Muscle layer of duodenum (tissue), 2 donors: ENCODE results near the gene HS3ST1.

Source experiments
- H3K27ac ChIP-seq: one replicate; pipeline ENCODE4 v1.7.0; 2013; ENCODE audit warnings: mild to moderate bottlenecking, low read length
- H3K27me3 ChIP-seq: one replicate; pipeline ENCODE4 v1.7.0; 2013; ENCODE audit warnings: low read depth, mild to moderate bottlenecking, control low read depth, low read length
- H3K36me3 ChIP-seq, 2 donors: one replicate each; pipeline ENCODE4 v1.7.0; 2013; ENCODE audit warnings: low read length in 2 of 2, control low read depth in 1 of 2, mild to moderate bottlenecking in 1 of 2; ENCODE audit not compliant: insufficient read depth in 2 of 2, control insufficient read depth in 1 of 2
- H3K4me1 ChIP-seq, 2 donors: one replicate each; pipeline ENCODE4 v1.7.0; 2013; ENCODE audit warnings: low read length in 2 of 2, mild to moderate bottlenecking in 2 of 2, control low read depth in 1 of 2, moderate library complexity in 1 of 2; ENCODE audit not compliant: insufficient read depth in 2 of 2, control insufficient read depth in 1 of 2
- H3K4me3 ChIP-seq, 2 donors: one replicate each; pipeline ENCODE4 v1.7.0; 2013; ENCODE audit warnings: low read length in 2 of 2, low read depth in 1 of 2, mild to moderate bottlenecking in 1 of 2
- H3K9me3 ChIP-seq, 2 donors: one replicate each; pipeline ENCODE4 v1.7.0; 2013; ENCODE audit warnings: low read length in 2 of 2, control low read depth in 1 of 2, mild to moderate bottlenecking in 1 of 2; ENCODE audit not compliant: control insufficient read depth in 1 of 2
- donor health status: healthy.

Gene HS3ST1

DNA sequence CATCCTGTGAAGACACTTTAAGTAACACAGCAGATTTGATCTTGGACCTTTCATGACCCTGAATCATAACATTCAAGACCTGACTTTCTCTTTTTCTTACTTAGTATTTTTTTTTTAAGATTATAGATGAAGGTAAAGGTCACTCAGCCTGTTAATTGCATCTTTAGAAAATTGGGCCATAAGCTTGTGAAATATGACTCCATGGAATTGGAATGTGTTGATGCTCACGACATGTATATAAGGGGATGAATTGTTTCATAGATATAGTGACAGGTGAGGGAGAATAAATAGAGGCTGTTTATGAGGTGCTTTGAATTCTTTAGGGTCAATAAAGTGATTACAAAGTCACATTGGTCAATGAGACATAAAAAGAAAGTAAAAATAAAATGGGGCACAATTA is 27.7 kb upstream of the HS3ST1 start:
- Histone ChIP-seq H3K27me3 (no peaks in the 10 kb centered on the region), H3K36me3 (no peaks in the 10 kb centered on the region), H3K9me3 (peaks cover 0 to 12% of the 10 kb centered on the region in 2 donors), H3K27ac (no peak overlapping the region), H3K4me1 (no peaks in the 10 kb centered on the region), H3K4me3 (no peak overlapping the region)

- Histone ChIP-seq H3K4me1 (no peaks in the 10 kb centered on the region), H3K9me3 (peaks cover 0 to 12% of the 10 kb centered on the region in 2 donors), H3K27ac (no peak overlapping the region), H3K36me3 (no peaks in the 10 kb centered on the region), H3K27me3 (no peaks in the 10 kb centered on the region), H3K4me3 (no peak overlapping the region)
Observed at GRCh38 chr4:11455201-11455835, 26.6 kb upstream of the HS3ST1 start.

- peaks cover 0 to 2% of the 10 kb centered on the region in 2 donors for H3K4me1 ChIP-seq
- H3K9me3 ChIP-seq = no peaks in the 10 kb centered on the region
- H3K27me3 ChIP-seq = no peaks in the 10 kb centered on the region
- H3K27ac ChIP-seq = no peak overlapping the region
- no peaks in the 10 kb centered on the region for H3K36me3 ChIP-seq
- H3K4me3 ChIP-seq = no peak overlapping the region
Observed at GRCh38 chr4:11451716-11452115, 23.0 kb upstream of the HS3ST1 start.

DNA sequence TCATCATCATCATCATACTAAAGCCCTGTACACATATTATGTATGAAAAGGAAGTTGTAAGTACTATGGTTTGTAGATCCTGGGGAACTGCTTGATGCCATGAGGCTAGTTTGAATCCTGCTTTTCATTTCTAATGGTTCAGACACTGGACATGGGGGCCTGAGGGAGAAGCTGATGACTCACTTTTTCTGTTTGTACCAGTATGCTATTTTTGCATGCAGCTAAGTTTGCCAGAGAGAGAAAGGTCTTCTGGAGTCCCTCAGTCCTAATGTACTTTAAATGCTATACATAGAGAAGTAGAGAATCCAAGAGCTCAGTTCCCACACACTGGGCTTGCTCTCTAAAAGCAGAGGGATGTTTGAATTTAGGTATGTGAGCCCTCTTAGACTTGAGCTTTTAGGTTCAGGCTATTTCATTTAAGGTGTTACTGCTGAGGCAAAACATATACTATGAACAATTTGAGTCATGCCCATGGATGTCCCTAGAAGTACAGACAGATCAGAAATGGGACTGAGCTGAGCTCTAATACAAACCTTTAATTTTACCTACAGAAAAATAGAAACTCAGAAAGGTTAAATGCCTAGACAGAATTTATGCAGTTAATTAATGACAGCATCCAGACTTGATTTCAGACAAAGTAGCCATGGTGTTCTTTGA is 17.6 kb upstream of the HS3ST1 start:
- H3K27ac ChIP-seq = no peak overlapping the region

DNA sequence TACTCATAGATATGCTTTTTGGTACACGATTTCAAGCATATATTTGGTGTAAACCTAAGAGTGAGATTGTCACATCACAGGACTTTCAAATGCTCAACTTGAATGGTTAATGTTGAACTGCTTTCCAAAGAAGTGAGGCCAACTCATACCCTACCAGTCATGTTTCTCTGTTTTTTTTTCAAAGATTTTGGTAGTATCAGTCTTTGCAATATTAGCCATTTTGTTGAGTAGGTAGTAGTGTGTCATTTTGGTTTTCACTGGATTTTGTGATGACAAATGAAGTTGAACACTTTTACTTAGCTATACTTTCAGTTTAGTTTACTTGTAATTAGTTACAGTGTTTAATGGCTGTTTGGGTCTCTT is 12.5 kb upstream of the HS3ST1 start:
- no peaks in the 10 kb centered on the region for H3K4me1 ChIP-seq
- no peak overlapping the region for H3K27ac ChIP-seq
- H3K36me3 ChIP-seq = no peaks in the 10 kb centered on the region
- H3K27me3 ChIP-seq = no peaks in the 10 kb centered on the region
- no peaks in the 10 kb centered on the region for H3K9me3 ChIP-seq
- H3K4me3 ChIP-seq = no peak overlapping the region

More for the DNA sequence above, 17.6 kb upstream of the HS3ST1 start:
- no peaks in the 10 kb centered on the region for H3K36me3 ChIP-seq
- H3K4me3 ChIP-seq = no peak overlapping the region
- no peaks in the 10 kb centered on the region for H3K27me3 ChIP-seq
- peaks cover 0 to 6% of the 10 kb centered on the region in 2 donors for H3K4me1 ChIP-seq
- H3K9me3 ChIP-seq = no peaks in the 10 kb centered on the region

DNA sequence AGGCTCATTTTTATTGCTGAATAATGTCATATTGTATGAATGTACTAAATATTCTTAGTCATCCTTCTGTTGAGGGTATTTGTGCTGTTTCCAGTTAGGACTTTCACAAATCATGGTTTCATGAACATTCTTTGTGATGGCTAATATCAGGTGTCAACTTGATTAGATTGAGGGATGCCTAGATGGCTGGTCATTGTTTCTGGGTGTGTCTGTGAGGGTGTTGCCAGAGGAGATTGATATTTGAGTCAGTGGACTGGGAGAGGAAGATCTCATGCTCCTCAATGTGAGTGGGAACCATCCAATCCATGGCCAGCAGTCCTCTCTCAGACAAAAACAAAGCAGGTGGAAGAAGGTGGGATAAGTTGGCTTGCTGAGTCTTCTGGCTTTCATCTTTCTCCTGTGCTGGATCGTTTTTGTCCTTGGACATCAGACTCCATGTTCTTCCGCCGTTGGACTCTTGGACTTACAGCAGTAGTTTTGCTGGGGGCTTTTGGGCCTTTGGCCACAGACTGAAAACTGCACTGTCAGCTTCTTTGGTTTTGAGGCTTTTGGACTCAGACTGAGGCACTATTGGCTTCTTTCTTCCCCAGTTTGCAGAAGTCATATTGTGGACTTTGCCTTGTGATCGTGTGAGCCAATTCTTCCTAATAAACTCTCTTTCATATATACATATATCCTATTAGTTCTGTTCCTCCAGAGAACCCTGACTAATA is 11.9 kb upstream of the HS3ST1 start:
- H3K4me1 ChIP-seq = no peaks in the 10 kb centered on the region
- H3K36me3 ChIP-seq = no peaks in the 10 kb centered on the region
- no peak overlapping the region for H3K27ac ChIP-seq
- H3K4me3 ChIP-seq = no peak overlapping the region
- no peaks in the 10 kb centered on the region for H3K9me3 ChIP-seq
- no peaks in the 10 kb centered on the region for H3K27me3 ChIP-seq

GRCh38 chr4:11439836-11440235 is 11.1 kb upstream of the HS3ST1 start:
- Histone ChIP-seq H3K4me1 (no peaks in the 10 kb centered on the region), H3K27me3 (no peaks in the 10 kb centered on the region), H3K27ac (no peak overlapping the region), H3K9me3 (no peaks in the 10 kb centered on the region), H3K4me3 (no peak overlapping the region), H3K36me3 (no peaks in the 10 kb centered on the region)

DNA sequence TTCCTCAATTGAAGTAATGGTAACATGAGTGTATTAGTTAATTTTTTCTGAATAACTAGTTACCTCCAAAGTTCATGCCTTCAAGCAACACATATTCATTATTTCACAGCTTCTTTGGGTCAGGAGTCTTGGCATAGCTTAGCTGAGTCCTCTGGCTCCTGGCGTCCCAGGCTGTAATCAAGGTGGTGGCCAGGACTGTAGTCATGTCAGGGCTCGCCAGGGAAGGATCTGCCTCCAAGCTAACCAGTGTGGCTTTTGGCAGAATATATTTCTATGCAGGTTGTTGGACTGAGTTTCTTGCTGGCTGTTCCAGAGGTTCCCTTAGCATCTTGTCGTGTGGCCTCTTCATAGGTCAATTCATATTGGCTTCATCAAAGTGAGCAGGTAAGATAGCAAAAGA is 10.0 kb upstream of the HS3ST1 start:
- Histone ChIP-seq H3K27ac (no peak overlapping the region), H3K36me3 (no peaks in the 10 kb centered on the region), H3K27me3 (no peaks in the 10 kb centered on the region), H3K9me3 (no peaks in the 10 kb centered on the region), H3K4me3 (no peak overlapping the region), H3K4me1 (no peaks in the 10 kb centered on the region)

GRCh38 chr4:11436673-11437072 is 8.0 kb upstream of the HS3ST1 start:
- Histone ChIP-seq H3K27me3 (no peaks in the 10 kb centered on the region), H3K4me3 (no peak overlapping the region), H3K4me1 (no peaks in the 10 kb centered on the region), H3K36me3 (no peaks in the 10 kb centered on the region), H3K27ac (no peak overlapping the region), H3K9me3 (no peaks in the 10 kb centered on the region)

GRCh38 chr4:11436084-11436483 is 7.4 kb upstream of the HS3ST1 start:
- Histone ChIP-seq H3K4me1 (no peaks in the 10 kb centered on the region), H3K27me3 (no peaks in the 10 kb centered on the region), H3K4me3 (no peak overlapping the region), H3K36me3 (no peaks in the 10 kb centered on the region), H3K9me3 (no peaks in the 10 kb centered on the region), H3K27ac (no peak overlapping the region)

DNA sequence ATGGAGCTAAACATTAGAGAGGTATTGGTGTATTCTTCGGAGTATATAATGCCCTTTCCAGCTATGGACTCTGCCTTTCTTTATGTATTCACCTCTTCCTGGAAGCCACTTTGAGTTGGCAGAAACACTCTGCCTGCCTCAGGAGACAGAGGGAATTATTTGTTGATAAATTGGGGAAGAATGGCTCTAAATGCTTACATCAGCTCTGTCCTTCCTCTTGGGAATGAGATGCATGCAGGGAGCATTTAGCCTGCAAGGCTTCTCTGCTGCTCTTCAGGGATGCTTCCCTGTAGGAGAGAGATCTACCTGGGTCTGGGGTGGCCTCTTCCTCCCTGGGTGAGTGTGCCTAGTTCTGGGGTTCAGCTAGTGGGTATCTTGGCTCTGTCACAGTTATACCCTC is 6.9 kb upstream of the HS3ST1 start:
- Histone ChIP-seq H3K27me3 (no peaks in the 10 kb centered on the region), H3K4me1 (no peaks in the 10 kb centered on the region), H3K36me3 (no peaks in the 10 kb centered on the region), H3K27ac (no peak overlapping the region), H3K4me3 (no peak overlapping the region), H3K9me3 (no peaks in the 10 kb centered on the region)
